HG02885 (cell line): Measurements from ENCODE around the gene FSTL4.
"Not testable (repeated sequence)": the region's sequence is repeated elsewhere in the genome, so short reads cannot be mapped to it uniquely, and the experiment has no call there.

ENCODE experiments used
- ATAC-seq: cut with Tn5 transposase; IDR thresholded peaks from one replicate; pipeline ENCODE4 v1.9.1; 2021; ENCODE audit warnings: mild to moderate bottlenecking; ENCODE audit not compliant: unreplicated experiment, poor library complexity

FSTL4 gene

GRCh38 chr5:133464013-133464412 lies 148.3 kb downstream of the FSTL4 start:
- ATAC-seq, result no peak

GRCh38 chr5:133461796-133462516 lies 150.4 kb downstream of the FSTL4 start:
- no peak for ATAC-seq

DNA sequence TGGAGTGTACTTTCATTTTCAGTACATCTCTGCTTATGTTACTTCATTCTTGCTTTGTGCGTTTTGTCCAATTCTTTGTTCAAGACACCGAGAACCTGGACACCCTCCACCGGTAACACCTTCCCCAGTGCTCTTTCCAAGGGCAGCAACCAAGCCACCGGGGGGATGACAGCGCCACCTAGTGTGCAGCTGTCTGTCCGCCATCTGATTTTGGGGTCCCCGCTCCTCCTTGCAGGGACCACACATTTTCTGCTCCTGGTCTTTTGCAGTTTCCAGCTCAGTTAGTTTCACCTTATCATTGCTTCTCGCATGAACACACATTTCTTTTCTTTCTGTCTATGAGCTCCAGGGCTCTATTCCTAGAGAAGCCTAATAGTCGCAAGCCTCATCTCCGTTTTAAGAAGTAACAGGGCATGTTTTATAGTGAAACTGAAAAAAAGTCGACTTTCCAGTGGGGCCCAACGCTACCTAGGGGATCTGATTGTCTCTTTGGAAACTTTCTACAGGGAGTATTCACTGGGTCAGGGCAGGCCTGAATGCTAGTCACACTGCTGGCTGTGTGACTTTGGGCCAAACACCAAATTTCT lies 152.1 kb downstream of the FSTL4 start:
- ATAC-seq, result no peak

DNA sequence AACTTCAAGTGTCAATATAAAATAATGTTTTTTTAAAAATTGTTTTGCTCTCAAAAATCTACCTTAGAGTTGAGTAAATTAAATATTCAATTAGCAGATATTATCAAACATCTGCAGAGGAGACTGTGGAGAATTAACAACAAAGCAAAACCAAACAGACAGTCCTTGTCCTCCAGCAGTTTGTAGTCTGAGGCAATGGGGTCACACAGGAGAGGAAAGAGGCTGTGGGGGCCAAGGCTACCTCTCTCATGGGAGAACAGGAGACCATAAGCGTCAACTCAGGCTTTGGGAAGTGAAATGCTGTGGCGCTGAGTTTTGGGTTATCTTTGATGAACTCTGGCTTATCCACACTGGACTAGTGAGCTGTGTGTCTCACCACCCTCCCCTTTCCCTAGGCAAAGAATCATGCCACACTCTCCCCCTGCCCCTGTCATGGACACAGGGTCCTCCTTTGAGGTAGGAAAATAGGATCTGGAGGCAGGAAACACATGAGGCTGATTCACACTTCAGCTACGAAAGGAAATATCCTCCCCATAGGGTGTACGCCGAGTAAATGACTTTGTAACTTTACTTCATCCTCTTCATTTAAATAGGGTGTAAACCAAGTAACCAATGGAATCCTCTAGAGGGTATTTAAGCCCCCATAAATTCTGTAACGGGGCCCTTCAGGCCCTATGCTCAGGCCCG lies 152.7 kb downstream of the FSTL4 start:
- no peak for ATAC-seq

DNA sequence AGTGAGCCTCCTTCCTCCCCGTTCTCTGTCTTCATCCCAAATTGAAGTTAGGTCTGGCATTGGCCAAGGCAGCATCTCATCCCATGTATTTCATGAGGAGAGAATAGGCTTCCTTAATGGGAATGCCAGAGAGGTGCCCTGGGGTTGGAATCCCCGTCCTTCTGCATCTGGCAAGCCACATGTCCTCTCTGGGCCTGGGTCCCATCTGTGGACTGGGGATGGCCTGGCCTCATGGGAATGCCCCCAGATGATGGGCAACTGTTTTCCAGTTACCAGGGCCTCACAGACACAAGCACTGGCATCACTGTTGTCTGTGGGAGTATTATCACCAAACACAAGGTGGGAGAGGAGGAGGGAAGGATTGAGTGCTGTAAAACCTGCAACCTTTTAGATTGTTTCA lies 153.9 kb downstream of the FSTL4 start:
- ATAC-seq, result no peak

DNA sequence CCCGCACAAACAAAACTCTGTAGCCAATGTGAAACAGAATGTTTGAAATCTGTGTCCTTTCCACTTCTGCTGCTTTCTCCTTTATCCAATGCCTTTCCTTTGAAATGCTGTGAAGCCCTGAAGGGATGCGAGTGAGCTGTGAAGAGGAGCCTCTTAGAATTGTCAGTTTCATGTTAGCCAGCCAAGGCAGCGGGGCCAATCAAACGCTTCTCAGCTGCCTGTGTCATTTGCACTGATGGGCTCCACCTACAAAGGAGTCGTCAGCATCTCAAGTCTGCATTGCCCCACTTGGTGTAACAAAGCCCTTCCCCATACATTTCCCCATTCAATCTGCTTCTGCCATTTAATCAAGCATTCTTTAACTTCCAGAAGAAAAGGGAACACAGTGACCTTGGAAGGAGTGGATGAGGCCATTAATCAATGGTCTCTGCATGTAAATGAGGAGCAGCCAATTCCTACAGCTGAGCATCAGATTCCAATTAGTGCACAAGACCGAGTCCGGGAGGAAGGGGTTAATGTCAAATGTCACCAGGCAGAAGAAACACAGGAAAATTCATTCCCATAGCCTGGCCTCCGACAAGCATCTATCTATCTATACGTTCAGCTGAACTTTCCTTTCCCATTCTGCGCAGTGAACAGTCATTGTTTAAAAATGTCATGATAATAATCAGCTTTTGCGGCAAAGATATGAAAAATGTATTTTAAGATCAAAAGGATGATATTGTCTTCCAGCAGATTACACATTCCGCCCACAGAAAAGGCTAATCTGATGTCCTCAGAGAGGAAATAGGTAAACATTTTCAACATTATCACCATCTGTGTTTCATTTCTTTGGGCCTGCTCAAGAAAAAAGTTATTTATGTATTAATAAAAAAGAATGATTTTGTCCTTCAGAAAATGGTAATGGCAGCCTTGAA lies 154.6 kb downstream of the FSTL4 start:
- no peak for ATAC-seq

DNA sequence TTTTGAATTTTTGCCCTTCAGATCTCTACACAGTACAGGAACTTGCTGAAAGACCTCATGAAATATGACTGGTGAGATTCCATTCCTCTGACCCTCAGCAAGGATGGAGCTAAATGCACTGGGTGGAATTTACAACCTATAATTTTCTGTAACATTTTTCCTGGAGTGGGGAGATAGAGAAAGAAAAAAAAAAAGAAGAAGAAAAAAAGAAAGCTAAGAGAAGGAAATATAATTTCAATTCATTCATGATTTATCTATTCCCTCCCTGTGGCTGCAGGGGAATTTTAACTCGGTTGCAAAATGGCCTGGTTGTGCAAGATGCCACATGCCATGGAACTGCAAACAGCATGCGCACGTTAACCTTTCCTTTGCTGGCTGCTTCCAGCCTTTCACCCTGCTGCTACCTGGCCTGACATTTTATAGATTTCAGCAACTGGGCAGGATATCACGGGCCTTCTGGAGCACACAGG lies 155.4 kb downstream of the FSTL4 start:
- ATAC-seq, result no peak

- no peak for ATAC-seq
Observed at GRCh38 chr5:133455676-133456075, 156.7 kb downstream of the FSTL4 start.

DNA sequence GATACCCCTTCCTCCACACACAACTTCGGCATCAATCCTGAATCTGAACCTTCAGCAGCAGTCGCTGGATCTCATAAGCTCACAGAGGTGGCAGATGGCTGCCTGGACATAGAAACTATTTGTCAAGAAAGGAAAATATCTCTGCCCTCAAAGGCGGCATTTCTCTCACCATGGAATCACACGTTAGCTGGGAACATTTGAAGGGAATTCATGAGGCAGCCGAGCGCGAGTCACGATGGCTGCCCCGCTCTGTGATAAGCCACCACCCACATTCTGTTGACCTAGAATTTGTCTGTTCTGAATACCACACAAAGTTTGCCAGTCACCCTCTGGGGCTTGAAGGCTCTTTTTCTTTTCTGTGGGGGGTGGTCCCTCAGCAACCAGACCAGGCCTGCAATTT lies 157.9 kb downstream of the FSTL4 start:
- ATAC-seq, result no peak

DNA sequence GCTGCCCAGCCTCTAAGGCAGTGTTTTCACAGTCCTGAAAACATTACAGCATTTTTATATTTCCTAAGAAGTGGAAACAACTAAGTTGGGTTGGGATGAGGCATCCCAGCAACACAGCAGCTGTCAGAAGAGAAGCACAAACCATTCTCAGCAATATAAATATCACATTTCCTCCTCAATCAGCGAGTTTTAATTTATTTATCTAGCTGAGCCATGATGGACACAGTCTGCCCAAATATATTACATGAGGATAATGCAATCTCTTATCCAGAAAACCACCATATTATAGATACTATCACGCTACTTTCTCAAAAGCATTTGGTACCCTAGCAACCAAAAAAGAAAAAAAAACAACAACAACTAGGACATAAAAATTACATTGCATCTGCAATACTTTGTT lies 158.5 kb downstream of the FSTL4 start:
- no peak for ATAC-seq

DNA sequence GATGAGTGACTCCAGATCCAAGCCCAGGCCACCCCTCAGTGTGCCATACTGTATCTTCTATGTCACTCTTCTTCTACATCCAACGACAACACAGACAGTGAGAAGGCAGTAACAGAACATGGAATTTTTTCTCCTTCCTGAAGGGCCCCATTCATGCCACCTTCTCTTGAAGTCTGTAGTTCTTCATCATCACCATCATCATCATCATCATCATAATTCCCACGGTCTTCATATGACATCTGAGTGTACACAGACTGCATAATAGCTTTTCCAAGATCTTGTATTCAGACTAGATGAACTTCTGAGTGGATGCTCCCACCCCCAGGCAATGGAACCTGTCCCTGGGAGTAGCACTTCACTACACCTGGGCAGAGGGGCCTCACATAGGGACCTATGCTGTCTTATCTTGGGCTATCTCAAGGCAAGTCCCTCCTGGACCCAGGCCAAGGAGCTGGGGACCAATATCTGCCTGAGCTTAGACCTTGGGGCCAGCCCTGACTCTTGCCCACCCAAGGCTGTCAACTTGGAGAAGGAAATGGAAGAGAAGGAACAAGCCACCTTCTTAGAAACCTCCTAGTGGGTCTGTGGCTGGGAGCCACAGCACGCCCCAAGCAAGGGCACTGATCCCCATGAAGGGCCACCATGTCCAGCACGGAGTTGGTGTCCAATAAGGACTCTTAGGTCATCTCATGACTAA lies 159.1 kb downstream of the FSTL4 start:
- no peak for ATAC-seq

GRCh38 chr5:133451926-133452325 lies 160.4 kb downstream of the FSTL4 start:
- ATAC-seq, result no peak

DNA sequence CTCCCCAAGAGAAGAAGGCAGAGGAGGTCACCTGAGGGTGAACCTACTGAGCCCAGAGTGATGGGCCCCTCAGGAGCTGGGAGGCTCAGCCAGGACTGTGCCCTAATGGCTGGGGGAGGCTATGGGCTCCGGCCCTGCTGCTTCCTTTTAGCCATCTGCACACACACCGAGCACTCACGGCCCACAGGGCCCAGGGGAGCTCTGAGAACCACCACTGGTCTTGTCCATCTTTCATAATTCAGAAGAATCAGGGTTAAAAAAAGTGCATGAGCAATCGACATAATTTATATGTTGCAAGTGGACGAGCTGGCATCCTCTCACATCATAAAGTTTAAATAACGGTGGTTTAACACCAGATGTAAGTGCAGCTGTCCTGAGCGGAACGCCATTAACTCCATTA lies 162.1 kb downstream of the FSTL4 start:
- no peak for ATAC-seq

DNA sequence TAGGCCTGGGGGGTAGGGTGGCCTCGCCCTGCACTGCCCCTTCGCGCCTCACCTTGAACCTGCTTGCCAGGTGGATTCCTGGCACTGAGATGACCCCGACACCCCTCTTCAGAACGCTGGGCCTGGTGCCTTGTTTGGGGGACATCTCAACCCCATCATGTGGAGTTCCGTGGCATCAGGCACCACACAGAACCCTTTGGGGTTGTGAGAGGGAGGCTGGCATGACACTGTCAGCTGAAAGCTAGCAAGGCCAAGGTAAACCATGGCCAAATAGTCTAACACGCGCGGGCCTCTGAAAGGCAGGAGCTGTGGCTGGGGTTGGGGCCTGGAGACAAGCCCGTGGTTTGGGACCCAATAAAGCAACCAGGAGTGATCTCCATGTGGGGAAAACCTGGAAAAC lies 163.2 kb downstream of the FSTL4 start:
- ATAC-seq, result no peak

DNA sequence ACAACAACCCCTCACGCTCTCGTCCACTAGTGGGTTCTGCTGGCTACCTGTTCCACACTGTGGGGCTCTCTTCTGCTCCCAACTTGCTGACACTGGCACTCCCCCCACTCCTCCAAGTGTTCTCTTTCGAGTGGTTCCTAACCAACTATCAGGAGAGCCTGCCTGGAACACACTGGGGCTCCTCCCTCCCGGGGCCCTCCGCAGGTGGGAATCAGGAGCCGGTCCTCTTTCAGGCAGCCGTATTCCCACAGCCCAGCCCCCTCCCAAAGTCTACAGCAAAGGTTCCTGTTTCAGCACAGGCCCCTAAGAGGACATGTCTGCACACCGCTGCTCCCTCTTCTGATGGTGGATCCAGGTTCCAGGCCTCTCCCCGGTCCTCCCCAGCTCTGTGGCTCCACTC lies 165.9 kb downstream of the FSTL4 start:
- ATAC-seq, result no peak

GRCh38 chr5:133445744-133446143 lies 166.6 kb downstream of the FSTL4 start:
- ATAC-seq, result no peak

- not testable (repeated sequence) for ATAC-seq
Observed at GRCh38 chr5:133445204-133445603, 167.1 kb downstream of the FSTL4 start.

DNA sequence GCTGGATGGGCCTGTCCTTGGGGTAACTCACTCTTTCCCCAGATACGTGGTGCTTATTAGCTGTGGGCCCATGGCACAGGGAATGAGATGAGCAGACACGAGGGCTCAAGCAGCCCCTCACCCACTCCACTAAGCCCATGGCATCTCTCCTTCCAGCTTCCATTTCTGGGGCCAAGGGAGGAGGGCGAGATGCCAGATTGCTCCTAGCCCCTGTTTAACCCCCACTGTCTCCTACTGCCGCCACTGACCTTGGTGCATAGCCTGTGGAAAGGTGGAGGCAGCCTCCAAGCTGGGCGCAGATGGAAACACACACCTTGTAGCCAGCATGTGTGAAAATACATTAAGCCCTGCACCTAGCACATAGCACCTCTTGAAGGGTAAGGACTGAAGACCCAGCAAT lies 167.6 kb downstream of the FSTL4 start:
- ATAC-seq, result no peak

DNA sequence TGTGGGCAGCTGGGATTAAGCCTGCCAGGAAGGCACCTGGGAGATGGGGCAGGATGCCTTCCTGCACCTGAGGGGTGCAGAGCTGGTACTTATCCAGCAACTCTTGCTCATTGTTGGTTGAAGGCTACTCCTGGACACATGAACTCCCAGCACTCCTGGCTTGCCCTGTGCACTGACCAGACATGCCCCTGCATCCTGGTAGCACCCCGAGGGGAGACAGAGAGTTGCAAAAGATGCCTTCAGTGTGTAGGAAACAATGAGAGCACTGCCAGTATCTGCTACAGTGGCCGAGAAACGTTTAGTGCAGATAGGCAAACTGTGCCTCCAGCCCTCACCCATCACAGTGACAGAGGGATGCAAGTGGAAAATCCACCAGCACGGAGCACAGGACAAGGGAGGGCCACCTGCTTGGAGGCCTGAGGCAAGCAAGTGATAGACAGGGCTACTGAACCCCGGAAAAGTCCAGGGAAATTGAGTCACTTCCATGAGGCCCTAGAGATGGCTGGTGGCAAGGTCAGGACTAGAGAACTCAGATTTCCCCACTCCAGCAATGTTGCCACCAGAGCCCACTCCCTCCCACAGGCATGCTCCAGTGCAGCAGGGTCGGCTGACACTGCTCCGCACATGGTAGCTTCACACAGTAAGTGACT lies 171.1 kb downstream of the FSTL4 start:
- ATAC-seq, result no peak
